H1 (cell line): Measurements from ENCODE around the gene GOLGA3. TPM values are rescaled to one million over a fixed set of nuclear protein-coding genes. Genes with fewer than 3 reads are reported as not detected.

Source experiments
- CTCF ChIA-PET: fragments of 300-600 bp; sonication (Branson Sonifier 250); formaldehyde crosslinking; loops from one replicate; lab custom pipeline; 2021; ENCODE audit not compliant: partially characterized antibody; lab: Charles Lee
- POLR2A ChIA-PET: fragments of 300-600 bp; sonication (Branson Sonifier 250); formaldehyde crosslinking; loops from one replicate; lab custom pipeline; 2021; ENCODE audit warnings: inconsistent platforms; ENCODE audit not compliant: partially characterized antibody; lab: Charles Lee
- DNase-seq, 2 experiments: peaks; one replicate each; pipeline versions ENCODE4 v3.0.0 to v3.0.0-alpha.2; 2010 to 2022; ENCODE audit warnings: low spot score in 2 of 2, low read depth in 1 of 2, mixed read lengths in 1 of 2
- FAIRE-seq: peaks from 2 replicates; lab custom pipeline; 2011; peaks lifted over from hg19 to GRCh38; lab: Jason Lieb, UNC
- H2AFZ ChIP-seq: 2 replicates; pipeline ENCODE4 v1.8.1; 2012; ENCODE audit warnings: low read length, inconsistent platforms
- H2AK5ac ChIP-seq: 2 replicates; pipeline ENCODE4 v1.6.1; 2013; ENCODE audit warnings: low read depth, low read length
- H2BK120ac ChIP-seq: replicated peaks from 2 replicates; pipeline ENCODE3; 2013; ENCODE audit warnings: low read depth, low read length, inconsistent platforms
- H2BK12ac ChIP-seq: 2 replicates; pipeline ENCODE4 v1.6.1; 2013; ENCODE audit warnings: low read depth, low read length
- H2BK15ac ChIP-seq: 2 replicates; pipeline ENCODE4 v1.6.1; 2013; ENCODE audit warnings: low read length
- H2BK20ac ChIP-seq: 2 replicates; pipeline ENCODE4 v1.6.1; 2013; ENCODE audit warnings: low read length
- H2BK5ac ChIP-seq: 2 replicates; pipeline ENCODE4 v1.6.1; 2013; ENCODE audit warnings: low read depth, low read length
- H3K14ac ChIP-seq: 2 replicates; pipeline ENCODE4 v1.6.1; 2013; ENCODE audit warnings: inconsistent platforms; ENCODE audit not compliant: insufficient read length
- H3K18ac ChIP-seq: 2 replicates; pipeline ENCODE4 v1.6.1; 2013; ENCODE audit warnings: low read length; ENCODE audit errors: extremely low read depth
- H3K23ac ChIP-seq: 2 replicates; pipeline ENCODE4 v1.6.1; 2013; ENCODE audit warnings: inconsistent platforms; ENCODE audit not compliant: insufficient read length
- H3K23me2 ChIP-seq: 2 replicates; pipeline ENCODE4 v1.6.1; 2013; ENCODE audit warnings: low read depth, low read length
- H3K27ac ChIP-seq: 2 replicates; pipeline ENCODE4 v1.6.1; 2011; ENCODE audit warnings: low read depth, low read length, inconsistent platforms
- H3K27me3 ChIP-seq, 4 experiments: replicated peaks in 1 of 4; 1 replicate in 1 of 4; 2 replicates in 3 of 4; pipeline versions ENCODE4 v1.6.1 to v1.8.1; 2011 to 2013; ENCODE audit warnings: low read length in 3 of 4, mild to moderate bottlenecking in 3 of 4, inconsistent platforms in 2 of 4, mixed read lengths in 2 of 4, moderate library complexity in 1 of 4; ENCODE audit not compliant: control insufficient read depth in 3 of 4, insufficient read depth in 3 of 4; ENCODE audit errors: extremely low read depth in 1 of 4
- H3K36me3 ChIP-seq, 4 experiments: 2 replicates each; pipeline versions ENCODE4 v1.6.1 to v1.8.1; 2011 to 2013; ENCODE audit warnings: mild to moderate bottlenecking in 4 of 4, low read length in 3 of 4, moderate library complexity in 2 of 4, control low read depth in 1 of 4, inconsistent platforms in 1 of 4; ENCODE audit not compliant: insufficient read depth in 4 of 4, control insufficient read depth in 2 of 4
- H3K4ac ChIP-seq: replicated peaks from 2 replicates; pipeline ENCODE3; 2013; ENCODE audit warnings: low read length, low read depth, mixed read lengths, inconsistent platforms; ENCODE audit not compliant: insufficient read length
- H3K4me1 ChIP-seq, 4 experiments: replicated peaks in 1 of 4; 1 replicate in 1 of 4; 2 replicates in 3 of 4; pipeline versions ENCODE4 v1.6.1 to v1.8.1; 2011 to 2013; ENCODE audit warnings: low read length in 3 of 4, inconsistent platforms in 2 of 4, mixed read lengths in 1 of 4; ENCODE audit not compliant: insufficient read depth in 4 of 4, control insufficient read depth in 3 of 4
- H3K4me2 ChIP-seq, 2 experiments: 2 replicates each; pipeline versions ENCODE4 v1.6.1 to v1.8.1; 2011 to 2013; ENCODE audit warnings: low read depth in 2 of 2, low read length in 2 of 2, control low read depth in 1 of 2, inconsistent platforms in 1 of 2, mild to moderate bottlenecking in 1 of 2; ENCODE audit not compliant: insufficient read depth in 1 of 2
- H3K4me3 ChIP-seq, 4 experiments: fragments of 200-600, 300-600 bp in 1 of 4; sonication (generic), shearing (Covaris generic), sonication (Bioruptor Twin) in 1 of 4; 2 replicates each; pipeline versions ENCODE4 v1.5.1 to v1.8.1; 2011 to 2016; ENCODE audit warnings: low read length in 4 of 4, low read depth in 3 of 4, control low read depth in 2 of 4, inconsistent platforms in 2 of 4, mild to moderate bottlenecking in 2 of 4, mixed read lengths in 1 of 4, moderate library complexity in 1 of 4; ENCODE audit not compliant: insufficient read depth in 2 of 4; ENCODE audit errors: extremely low read depth in 1 of 4
- H3K56ac ChIP-seq: replicated peaks from 2 replicates; pipeline ENCODE3; 2013; ENCODE audit warnings: low read depth, mild to moderate bottlenecking, mixed read lengths, low read length, inconsistent platforms; ENCODE audit not compliant: insufficient read length
- H3K79me1 ChIP-seq: 2 replicates; pipeline ENCODE4 v1.6.1; 2013; ENCODE audit warnings: low read depth, low read length, control low read depth
- H3K79me2 ChIP-seq, 2 experiments: 2 replicates each; pipeline versions ENCODE4 v1.6.1 to v1.8.1; 2012 to 2013; ENCODE audit warnings: low read length in 2 of 2, mild to moderate bottlenecking in 2 of 2, inconsistent platforms in 1 of 2; ENCODE audit not compliant: insufficient read depth in 2 of 2, control insufficient read depth in 1 of 2
- H3K9ac ChIP-seq, 4 experiments: replicated peaks in 1 of 4; 1 replicate in 1 of 4; 2 replicates in 3 of 4; pipeline versions ENCODE4 v1.6.1 to v1.8.1; 2011 to 2013; ENCODE audit warnings: low read depth in 3 of 4, low read length in 3 of 4, control low read depth in 2 of 4, mild to moderate bottlenecking in 2 of 4, moderate library complexity in 2 of 4, inconsistent platforms in 1 of 4; ENCODE audit errors: extremely low read depth in 1 of 4
- H3K9me3 ChIP-seq, 2 experiments: 2 replicates each; pipeline versions ENCODE4 v1.6.1 to v1.8.1; 2012 to 2013; ENCODE audit warnings: mild to moderate bottlenecking in 2 of 2, moderate library complexity in 2 of 2, control low read depth in 1 of 2, inconsistent platforms in 1 of 2, low read depth in 1 of 2, low read length in 1 of 2, mixed read lengths in 1 of 2; ENCODE audit not compliant: insufficient read depth in 2 of 2
- H4K20me1 ChIP-seq, 2 experiments: replicated peaks in 1 of 2; 2 replicates each; pipeline versions ENCODE3 to v1.8.1; 2011 to 2013; ENCODE audit warnings: inconsistent platforms in 2 of 2, low read length in 2 of 2, mild to moderate bottlenecking in 1 of 2; ENCODE audit not compliant: insufficient read depth in 2 of 2, control insufficient read depth in 1 of 2
- H4K5ac ChIP-seq: 2 replicates; pipeline ENCODE4 v1.6.1; 2013; ENCODE audit warnings: low read length, low read depth, mixed read lengths, inconsistent platforms; ENCODE audit not compliant: insufficient read length
- H4K8ac ChIP-seq: 2 replicates; pipeline ENCODE4 v1.8.0; 2013; ENCODE audit warnings: mild to moderate bottlenecking, moderate library complexity, low read length, inconsistent platforms; ENCODE audit not compliant: insufficient read depth; ENCODE audit errors: extremely low read depth
- H4K91ac ChIP-seq: replicated peaks from 2 replicates; pipeline ENCODE3; 2013; ENCODE audit warnings: low read length, mixed read lengths, inconsistent platforms; ENCODE audit not compliant: insufficient read length
- ASH2L ChIP-seq: fragments of 200-600, 300-600 bp; sonication (generic); IDR thresholded peaks from one replicate; pipeline ENCODE4 v1.7.1; 2017; ENCODE audit warnings: low read length
- CTBP2 ChIP-seq: IDR thresholded peaks from 2 replicates; pipeline ENCODE4 v1.7.0; 2011; ENCODE audit warnings: borderline replicate concordance, mild to moderate bottlenecking, moderate library complexity, mixed read lengths, low read length; ENCODE audit not compliant: insufficient read depth, insufficient read length
- EGR1 ChIP-seq: IDR thresholded peaks from 2 replicates; pipeline ENCODE4 v1.6.1; 2011; ENCODE audit warnings: low read depth, low read length, borderline replicate concordance
- KDM1A ChIP-seq: fragments of 200-600, 300-600 bp; sonication (generic); IDR thresholded peaks from 2 replicates; pipeline ENCODE4 v1.7.1; 2016; ENCODE audit warnings: mild to moderate bottlenecking, low read length, borderline replicate concordance
- KDM5A ChIP-seq: fragments of 200-600 bp; IDR thresholded peaks from 2 replicates; pipeline ENCODE4 v1.7.1; 2012; ENCODE audit warnings: mild to moderate bottlenecking, low read length, inconsistent platforms, mixed read lengths
- SP2 ChIP-seq: IDR thresholded peaks from 2 replicates; pipeline ENCODE4 v1.6.1; 2012; ENCODE audit warnings: mild to moderate bottlenecking, low read length, inconsistent platforms
- SRF ChIP-seq: IDR thresholded peaks from 2 replicates; pipeline ENCODE4 v1.6.1; 2011; ENCODE audit warnings: mild to moderate bottlenecking, low read depth, low read length, moderate library complexity
- TCF12 ChIP-seq: IDR thresholded peaks from 2 replicates; pipeline ENCODE4 v1.6.1; 2011; ENCODE audit warnings: low read depth, mild to moderate bottlenecking, low read length
- WGBS, 2 experiments: shearing (Covaris generic) in 1 of 2; methylation state at CpG; one replicate each; pipeline versions ENCODE4 v1.1.6 to v1.1.7; 2013 to 2015; ENCODE audit warnings: low lambda C conversion rate in 2 of 2, mixed read lengths in 2 of 2, inconsistent platforms in 1 of 2, low coverage in 1 of 2, missing lambda C conversion rate in 1 of 2; ENCODE audit not compliant: insufficient replicate concordance in 2 of 2, insufficient coverage in 1 of 2, insufficient read length in 1 of 2; ENCODE audit errors: extremely low coverage in 1 of 2, missing lambda C conversion rate in 1 of 2; 5-methylcytosine and 5-hydroxymethylcytosine counted together
- polyA plus RNA-seq, 7 experiments: library from polyadenylated mRNA; depleted of rRNA in 3 of 7; stranded (reverse) in 5 of 7; unstranded in 2 of 7; fragments of >200 nt in 5 of 7; fragments of 200-250 nt in 2 of 7; gene quantifications; 1 replicate in 5 of 7; 2 replicates in 1 of 7; 4 replicates in 1 of 7; pipeline versions ENCODE4 v1.2.1 to v1.2.3, GENCODE V29; 2011 to 2013; ENCODE audit warnings: missing spikeins in 2 of 7, mixed read lengths in 2 of 7
- total RNA-seq: library from RNA; stranded (reverse); fragmentation: NEBNext Ultra II Directional; extraction: Animal tissue kit (Norgen Biotek cat#: 25700); gene quantifications from 2 replicates; pipeline ENCODE4 v1.2.1, GENCODE V29; 2021
- TF ChIP-seq, protein P1 (sequence below), 3 experiments: IDR thresholded peaks; 1 replicate in 2 of 3; 2 replicates in 1 of 3; pipeline versions ENCODE4 v1.5.1 to v1.6.1; 2011; ENCODE audit warnings: low read length in 3 of 3, mild to moderate bottlenecking in 3 of 3, inconsistent platforms in 2 of 3, low read depth in 1 of 3, moderate library complexity in 1 of 3; ENCODE audit not compliant: insufficient read depth in 1 of 3; ENCODE audit errors: control extremely low read depth in 1 of 3
- TF ChIP-seq, protein P2 (sequence below): IDR thresholded peaks from 2 replicates; pipeline ENCODE4 v1.6.1; 2012; ENCODE audit warnings: low read length, inconsistent platforms

Gene GOLGA3
- total and polyA plus RNA-seq, 2 of the 8 experiments (the other 6 are each of a cell fraction or from before 2014, with no cell fraction given) = 6.4 to 33.1 TPM

DNA sequence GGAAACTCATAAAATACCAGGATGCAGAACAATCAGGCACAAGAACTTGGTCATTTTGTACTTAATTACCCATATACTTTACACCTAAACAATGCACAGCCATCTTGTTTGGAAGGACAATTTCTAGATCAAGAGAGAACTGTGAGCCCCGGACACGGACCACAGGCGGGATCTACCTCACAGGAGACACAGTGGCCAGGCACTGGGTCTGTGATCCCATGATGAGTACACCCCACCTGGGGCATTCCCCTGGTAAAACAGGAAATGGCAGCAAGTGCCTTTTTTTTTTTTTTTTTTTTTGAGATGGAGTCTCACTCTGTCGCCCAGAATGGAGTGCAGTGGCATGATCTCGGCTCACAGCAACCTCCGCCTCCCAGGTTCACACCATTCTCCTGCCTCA, 15.2 kb downstream of the GOLGA3 start:
- H4K8ac ChIP-seq = no peak overlapping the region
- no peak overlapping the region for H3K56ac ChIP-seq
- no peak overlapping the region for H3K4me3 ChIP-seq
- H2AFZ ChIP-seq = no peak overlapping the region
- H3K14ac ChIP-seq = no peak overlapping the region
- H3K9ac ChIP-seq = no peak overlapping the region
- DNase-seq = no peak
- no peak for FAIRE-seq
- no peak overlapping the region for H3K4ac ChIP-seq
- no peaks in the 10 kb centered on the region for H3K23me2 ChIP-seq
- no peak overlapping the region for H4K5ac ChIP-seq
- H3K79me1 ChIP-seq = no peaks in the 10 kb centered on the region
- H2BK120ac ChIP-seq = no peak overlapping the region
- no peak overlapping the region for H2AK5ac ChIP-seq
- no peaks in the 10 kb centered on the region for H3K4me1 ChIP-seq
- no peak overlapping the region for H2BK5ac ChIP-seq
- 94% methylated on average over 5 of the region's 6 CpGs; no CpG with 5 or more reads in 1 of the 2 experiments for WGBS, 2 experiments
- H3K9me3 ChIP-seq = no peaks in the 10 kb centered on the region
- no peak overlapping the region for H3K27ac ChIP-seq
- H3K18ac ChIP-seq = no peak overlapping the region
- no peak overlapping the region for H2BK15ac ChIP-seq
- no peaks in the 10 kb centered on the region for H3K79me2 ChIP-seq
- POLR2A ChIA-PET = interaction anchor here (1.3 to 4.1 kb wide), 3 partner anchors 9 to 16 kb away, joined by 3 to 16 read pairs (median 6); partner anchors contain the start of gene GOLGA3
- no peak overlapping the region for H3K23ac ChIP-seq
- H4K91ac ChIP-seq = no peak overlapping the region
- H3K4me2 ChIP-seq = no peak overlapping the region
- CTCF ChIA-PET = interaction anchor here (0.6 kb wide), 1 partner anchor 365 kb away, joined by 3 read pairs; no protein-coding TSS in a partner anchor
- no peak overlapping the region for H2BK12ac ChIP-seq
- peaks cover 13 to 52% (median 39%) of the 10 kb centered on the region in 4 experiments; a peak in 7 of 8 replicates for H3K36me3 ChIP-seq
- H3K27me3 ChIP-seq = no peaks in the 10 kb centered on the region
- peaks cover 0 to 8% of the 10 kb centered on the region in 2 experiments for H4K20me1 ChIP-seq
- H2BK20ac ChIP-seq = no peak overlapping the region
- TF ChIP-seq CTBP2 (no peak), ASH2L (no peak), EGR1 (no peak), SP2 (no peak), KDM5A (no peak), KDM1A (no peak), TCF12 (no peak), SRF (no peak)
- TF ChIP-seq, protein P1, sequence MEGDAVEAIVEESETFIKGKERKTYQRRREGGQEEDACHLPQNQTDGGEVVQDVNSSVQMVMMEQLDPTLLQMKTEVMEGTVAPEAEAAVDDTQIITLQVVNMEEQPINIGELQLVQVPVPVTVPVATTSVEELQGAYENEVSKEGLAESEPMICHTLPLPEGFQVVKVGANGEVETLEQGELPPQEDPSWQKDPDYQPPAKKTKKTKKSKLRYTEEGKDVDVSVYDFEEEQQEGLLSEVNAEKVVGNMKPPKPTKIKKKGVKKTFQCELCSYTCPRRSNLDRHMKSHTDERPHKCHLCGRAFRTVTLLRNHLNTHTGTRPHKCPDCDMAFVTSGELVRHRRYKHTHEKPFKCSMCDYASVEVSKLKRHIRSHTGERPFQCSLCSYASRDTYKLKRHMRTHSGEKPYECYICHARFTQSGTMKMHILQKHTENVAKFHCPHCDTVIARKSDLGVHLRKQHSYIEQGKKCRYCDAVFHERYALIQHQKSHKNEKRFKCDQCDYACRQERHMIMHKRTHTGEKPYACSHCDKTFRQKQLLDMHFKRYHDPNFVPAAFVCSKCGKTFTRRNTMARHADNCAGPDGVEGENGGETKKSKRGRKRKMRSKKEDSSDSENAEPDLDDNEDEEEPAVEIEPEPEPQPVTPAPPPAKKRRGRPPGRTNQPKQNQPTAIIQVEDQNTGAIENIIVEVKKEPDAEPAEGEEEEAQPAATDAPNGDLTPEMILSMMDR (IDR thresholded peaks at IDR 0.05; ENCODE audit: control extremely low read depth in 1 of 3, insufficient read depth in 1 of 3, low read depth in 1 of 3, low read length in 3 of 3) = no peak
- TF ChIP-seq, protein P2, sequence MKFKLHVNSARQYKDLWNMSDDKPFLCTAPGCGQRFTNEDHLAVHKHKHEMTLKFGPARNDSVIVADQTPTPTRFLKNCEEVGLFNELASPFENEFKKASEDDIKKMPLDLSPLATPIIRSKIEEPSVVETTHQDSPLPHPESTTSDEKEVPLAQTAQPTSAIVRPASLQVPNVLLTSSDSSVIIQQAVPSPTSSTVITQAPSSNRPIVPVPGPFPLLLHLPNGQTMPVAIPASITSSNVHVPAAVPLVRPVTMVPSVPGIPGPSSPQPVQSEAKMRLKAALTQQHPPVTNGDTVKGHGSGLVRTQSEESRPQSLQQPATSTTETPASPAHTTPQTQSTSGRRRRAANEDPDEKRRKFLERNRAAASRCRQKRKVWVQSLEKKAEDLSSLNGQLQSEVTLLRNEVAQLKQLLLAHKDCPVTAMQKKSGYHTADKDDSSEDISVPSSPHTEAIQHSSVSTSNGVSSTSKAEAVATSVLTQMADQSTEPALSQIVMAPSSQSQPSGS = no peak
